Psoas muscle (tissue), 8 donors: ENCODE results near the gene EPB41L5. TPM values are rescaled to one million over a fixed set of nuclear protein-coding genes. Genes with fewer than 3 reads are reported as not detected.
"Not testable (repeated sequence)": the region's sequence is repeated elsewhere in the genome, so short reads cannot be mapped to it uniquely, and the experiment has no call there.

Experiments used
- ATAC-seq, 4 donors: fragments of 200-7000 bp; cut with Tn5 transposase; one replicate each; pipeline ENCODE4 v1.9.1; 2020; ENCODE audit warnings: moderate library complexity in 3 of 4, mild to moderate bottlenecking in 2 of 4
- DNase-seq, 2 donors: peaks; one replicate each; pipeline ENCODE4 v3.0.0-alpha.2; 2020
- H3K27ac ChIP-seq: fragments of 200-600 bp; one replicate; pipeline ENCODE4 v1.8.0; 2022
- H3K27me3 ChIP-seq, 3 donors: fragments of 200-600 bp in 1 of 3; one replicate each; pipeline versions ENCODE4 v1.6.1 to v1.8.0; 2013 to 2022; ENCODE audit warnings: low read length in 2 of 3, mild to moderate bottlenecking in 2 of 3, moderate library complexity in 1 of 3; ENCODE audit not compliant: insufficient read depth in 3 of 3
- H3K36me3 ChIP-seq, 2 donors: fragments of 200-600 bp in 1 of 2; one replicate each; pipeline versions ENCODE4 v1.6.1 to v1.8.0; 2013 to 2022; ENCODE audit warnings: low read depth in 1 of 2, mild to moderate bottlenecking in 1 of 2, moderate library complexity in 1 of 2; ENCODE audit not compliant: insufficient read depth in 1 of 2
- H3K4me1 ChIP-seq: fragments of 200-600 bp; one replicate; pipeline ENCODE4 v1.8.0; 2022
- H3K4me3 ChIP-seq: fragments of 200-600 bp; one replicate; pipeline ENCODE4 v1.8.0; 2022; ENCODE audit warnings: mild to moderate bottlenecking
- H3K9me3 ChIP-seq: fragments of 200-600 bp; one replicate; pipeline ENCODE4 v1.8.0; 2022
- CTCF ChIP-seq: fragments of 200-600 bp; IDR thresholded peaks from one replicate; pipeline ENCODE4 v1.8.0; 2022; ENCODE audit warnings: antibody characterized with exemption
- WGBS, 3 donors: extraction: QIAGEN DNeasy Blood & Tissue Kit; methylation state at CpG; one replicate each; pipeline versions ENCODE4 v1.1.6 to v1.1.7; 2013; 5-methylcytosine and 5-hydroxymethylcytosine counted together
- intact Hi-C, 2 donors: fragments of 100-400 bp; cut with DNase I; formaldehyde crosslinking; loops; one replicate each; pipeline versions ENCODE4 v1.11.0 to v1.14.2; 2022
- polyA plus RNA-seq, 3 donors: library from polyadenylated mRNA; stranded (reverse); fragments of 200-250 nt; gene quantifications; one replicate each; pipeline ENCODE4 v1.2.3, GENCODE V29; 2013
- total RNA-seq, 4 donors: library from RNA; stranded (reverse); fragmentation: NEBNext Ultra II Directional in 2 of 4; extraction: Animal tissue kit (Norgen Biotek cat#: 25700) in 2 of 4; gene quantifications; one replicate each; pipeline versions ENCODE4 v1.2.1 to v1.2.4, GENCODE V29; 2021 to 2023
- donor health status: healthy with polysubstance abuse.
- donor health status: DM: no; HTN: no; CAD: no; lungs with moderate emphysema.
- donor health status: Bipolar disorder and iron deficiency.
- donor health status: healthy.
- donor health status: DM: yes; HTN: yes; CAD: no.
- donor health status: DM: no; HTN: no; CAD: no.
- donor health status: DM: no; HTN: no; CAD: no.
- donor health status: DM: yes; HTN: yes; CAD: no.

The EPB41L5 gene
- total and polyA plus RNA-seq, 7 donors, result 4.2 to 16.0 (median 12.5) TPM

GRCh38 chr2:120016800-120017199, 3.9 kb downstream of the EPB41L5 start:
- intact Hi-C loops, result no loop called here
- no peak for ATAC-seq
- H3K27ac ChIP-seq, result no peak overlapping the region
- H3K4me3 ChIP-seq, result no peak overlapping the region
- H3K27me3 ChIP-seq, result no peaks in the 10 kb centered on the region
- H3K4me1 ChIP-seq, result peaks cover 4% of the 10 kb centered on the region
- no peak for DNase-seq
- peaks cover 0 to 12% of the 10 kb centered on the region in 2 donors for H3K36me3 ChIP-seq
- 89 to 94% (median 93%) methylated on average over 3 of the region's 3 CpGs for whole genome bisulfite sequencing, 3 donors
- no peak for TF ChIP-seq CTCF
- no peaks in the 10 kb centered on the region for H3K9me3 ChIP-seq

GRCh38 chr2:120017201-120017600, 4.3 kb downstream of the EPB41L5 start:
- Histone ChIP-seq H3K27me3 (no peaks in the 10 kb centered on the region), H3K9me3 (no peaks in the 10 kb centered on the region), H3K36me3 (peaks cover 0 to 12% of the 10 kb centered on the region in 2 donors), H3K27ac (no peak overlapping the region), H3K4me1 (peaks cover 2% of the 10 kb centered on the region), H3K4me3 (no peak overlapping the region)
- ATAC-seq, result no peak
- intact Hi-C loops, result no loop called here
- 87 to 93% (median 90%) methylated on average over 2 of the region's 2 CpGs for WGBS, 3 donors
- DNase-seq, result no peak
- TF ChIP-seq CTCF, result no peak

- TF ChIP-seq CTCF, result no peak
- Histone ChIP-seq H3K4me1 (no peaks in the 10 kb centered on the region), H3K36me3 (peaks cover 0 to 12% of the 10 kb centered on the region in 2 donors), H3K9me3 (peaks cover 5% of the 10 kb centered on the region), H3K4me3 (no peak overlapping the region), H3K27me3 (no peaks in the 10 kb centered on the region), H3K27ac (no peak overlapping the region)
- no peak for DNase-seq
- WGBS, 3 donors, result 90 to 97% (median 92%) methylated on average over 4 of the region's 4 CpGs
- ATAC-seq, result no peak
- intact Hi-C loops, result no loop called here
These were observed 5.7 kb downstream of the EPB41L5 start for GRCh38 chr2:120018549-120018948.

GRCh38 chr2:120020554-120020953, 7.7 kb downstream of the EPB41L5 start:
- ATAC-seq (no peak), DNase-seq (no peak)

GRCh38 chr2:120022505-120022904, 9.6 kb downstream of the EPB41L5 start:
- intact Hi-C loops, H3K27ac ChIP-seq, ATAC-seq, H3K4me3 ChIP-seq, H3K27me3 ChIP-seq, DNase-seq, H3K4me1 ChIP-seq: not testable (repeated sequence)
- 92 to 100% (median 96%) methylated on average over 1 of the region's 1 CpG for WGBS, 3 donors
- H3K9me3 ChIP-seq, result peaks cover 11% of the 10 kb centered on the region
- peaks cover 0 to 12% of the 10 kb centered on the region in 2 donors for H3K36me3 ChIP-seq

More at GRCh38 chr2:120020554-120020953, 7.7 kb downstream of the EPB41L5 start:
- no peak overlapping the region for H3K4me3 ChIP-seq
- H3K36me3 ChIP-seq, result peaks cover 0 to 12% of the 10 kb centered on the region in 2 donors
- no peaks in the 10 kb centered on the region for H3K27me3 ChIP-seq
- peaks cover 11% of the 10 kb centered on the region for H3K9me3 ChIP-seq
- H3K27ac ChIP-seq, result no peak overlapping the region
- intact Hi-C loops, result no loop called here
- H3K4me1 ChIP-seq, result no peaks in the 10 kb centered on the region
- no peak for TF ChIP-seq CTCF
- WGBS, 3 donors, result 70 to 83% (median 74%) methylated on average over 1 of the region's 1 CpG
